Left colon (tissue), 2 donors: ENCODE measurements around the gene FAM209A. TPM values are rescaled to one million over a fixed set of nuclear protein-coding genes. Genes with fewer than 3 reads are reported as not detected.

Experiments
- total RNA-seq, 2 donors: library from RNA; stranded (reverse); fragmentation: NEBNext Ultra II Directional; extraction: Animal tissue kit (Norgen Biotek cat#: 25700); gene quantifications; one replicate each; pipeline ENCODE4 v1.2.1, GENCODE V29; 2021
- donor health status: DM: no; HTN: no; CAD: no.
- donor health status: DM: yes; HTN: yes; CAD: no.

The FAM209A gene
- total RNA-seq, 2 donors from 2014 or later: 0.34 to 0.39 TPM

Other genes with a start within 250 kb of the FAM209A start
- 10 to 100 TPM; 30.2 to 35.3 TPM for gene FAM210B, start 165.8 kb upstream of the FAM209A start, total RNA-seq
- gene AURKA, start 132.5 kb upstream of the FAM209A start, total RNA-seq: 10 to 100 TPM; 13.3 to 21.1 TPM
- 10 to 100 TPM; 22.9 to 23.1 TPM for gene CSTF1, start 132.1 kb upstream of the FAM209A start, total RNA-seq
- gene CASS4, start 112.5 kb upstream of the FAM209A start, total RNA-seq: 1 to 10 TPM in 1 of 2 donors, under 1 TPM in 1; 0.46 to 1.3 TPM
- gene RTF2, start 56.1 kb upstream of the FAM209A start, total RNA-seq: 10 to 100 TPM; 65.5 to 71.5 TPM
- not detected for gene FAM209B, start 8.5 kb downstream of the FAM209A start, total RNA-seq
- gene TFAP2C, start 104.6 kb downstream of the FAM209A start, total RNA-seq: 1 to 10 TPM in 1 of 2 donors, under 1 TPM in 1; 0.52 to 1.6 TPM